K562 (cell line): ENCODE results near the gene PDE1A. TPM values are rescaled to one million over a fixed set of nuclear protein-coding genes. Genes with fewer than 3 reads are reported as not detected.

ENCODE experiments used
- ATAC-seq: fragments of 200-7000 bp; cut with Tn5 transposase; 3 replicates; pipeline ENCODE4 v1.9.1; 2020; ENCODE audit warnings: moderate library complexity
- BruUV-seq: library from RNA; stranded (reverse); fragments of 400-500 nt; replicated peaks from 2 replicates; lab custom pipeline; 2021; lab: Mats Ljungman, UMichigan
- CTCF ChIA-PET: fragments of 300-600 bp; formaldehyde crosslinking; extraction: SDS; loops from one replicate; lab custom pipeline; 2021; ENCODE audit warnings: low intra/inter-chr PET ratio; lab: Yijun Ruan, JAX
- POLR2A ChIA-PET: fragments of 300-600, 350-650 bp; sonication (Branson Sonifier 250); formaldehyde crosslinking; extraction: SDS; loops from one replicate; lab custom pipeline; 2021; ENCODE audit warnings: antibody characterized with exemption, inconsistent platforms; lab: Yijun Ruan, JAX
- DNase-seq, 4 experiments: peaks; one replicate each; pipeline versions ENCODE4 v3.0.0 to v3.0.0-alpha.2; 2011 to 2018; ENCODE audit warnings: low spot score in 3 of 4, mixed read lengths in 3 of 4; ENCODE audit errors: extremely low read depth in 1 of 4
- FAIRE-seq: peaks from 2 replicates; lab custom pipeline; 2011; peaks lifted over from hg19 to GRCh38; lab: Jason Lieb, UNC
- H2AFZ ChIP-seq: 2 replicates; pipeline ENCODE4 v1.6.0; 2011; ENCODE audit warnings: low read depth, low read length, control low read depth, inconsistent platforms
- H3K27ac ChIP-seq: fragments of 200-600 bp; 3 replicates; pipeline ENCODE4 v1.8.0; 2011; ENCODE audit warnings: low read depth, mild to moderate bottlenecking, control low read depth, inconsistent platforms, low read length, moderate library complexity, mixed read lengths; ENCODE audit errors: extremely low read depth
- H3K27me3 ChIP-seq, 2 experiments: fragments of 300-600 bp in 1 of 2; 2 replicates in 1 of 2; 3 replicates in 1 of 2; pipeline versions ENCODE4 v1.6.0 to v1.8.0; 2011; ENCODE audit warnings: inconsistent platforms in 2 of 2, low read length in 2 of 2, mild to moderate bottlenecking in 1 of 2, mixed read lengths in 1 of 2, moderate library complexity in 1 of 2; ENCODE audit not compliant: control insufficient read depth in 2 of 2, insufficient read depth in 2 of 2
- H3K36me3 ChIP-seq: fragments of 300-600 bp; 3 replicates; pipeline ENCODE4 v1.8.0; 2011; ENCODE audit warnings: mild to moderate bottlenecking, low read length, inconsistent platforms; ENCODE audit not compliant: control insufficient read depth, insufficient read depth
- H3K4me1 ChIP-seq, 2 experiments: fragments of 200-600 bp in 1 of 2; replicated peaks in 1 of 2; 2 replicates in 1 of 2; 3 replicates in 1 of 2; pipeline versions ENCODE4 v1.5.1 to v1.8.0; 2011; ENCODE audit warnings: inconsistent platforms in 2 of 2, low read length in 2 of 2, mild to moderate bottlenecking in 1 of 2, mixed read lengths in 1 of 2, moderate library complexity in 1 of 2; ENCODE audit not compliant: control insufficient read depth in 2 of 2, insufficient read depth in 2 of 2
- H3K4me2 ChIP-seq: 2 replicates; pipeline ENCODE4 v1.6.1; 2011; ENCODE audit warnings: low read length, control low read depth, inconsistent platforms, mixed read lengths; ENCODE audit not compliant: insufficient read depth
- H3K4me3 ChIP-seq: fragments of 200-600 bp; sonication (generic), shearing (Covaris generic); 2 replicates; pipeline ENCODE4 v1.5.1; 2016; ENCODE audit warnings: control low read depth, inconsistent platforms
- H3K79me2 ChIP-seq: fragments of 200-600 bp; 3 replicates; pipeline ENCODE4 v1.8.0; 2011; ENCODE audit warnings: low read length, inconsistent platforms; ENCODE audit not compliant: control insufficient read depth, insufficient read depth
- H3K9ac ChIP-seq, 2 experiments: 2 replicates each; pipeline versions ENCODE4 v1.6.0 to v1.6.1; 2011; ENCODE audit warnings: low read depth in 2 of 2, low read length in 2 of 2, control low read depth in 1 of 2, inconsistent platforms in 1 of 2, mild to moderate bottlenecking in 1 of 2, mixed read lengths in 1 of 2; ENCODE audit not compliant: insufficient read depth in 1 of 2
- H3K9me1 ChIP-seq: one replicate; pipeline ENCODE4 v1.6.0; 2011; ENCODE audit warnings: inconsistent platforms, mild to moderate bottlenecking, low read length, moderate library complexity; ENCODE audit not compliant: control insufficient read depth, insufficient read depth
- H3K9me3 ChIP-seq: replicated peaks from 2 replicates; pipeline ENCODE4 v1.5.1; 2011; ENCODE audit warnings: low read depth, low read length, inconsistent platforms; ENCODE audit not compliant: control insufficient read depth, insufficient read depth
- H4K20me1 ChIP-seq: replicated peaks from 2 replicates; pipeline ENCODE4 v1.6.1; 2011; ENCODE audit warnings: low read length, inconsistent platforms, mixed read lengths; ENCODE audit not compliant: control insufficient read depth, insufficient read depth
- CBX5 ChIP-seq: IDR thresholded peaks from 2 replicates; pipeline ENCODE4 v1.6.1; 2014; ENCODE audit warnings: low read depth, borderline replicate concordance
- EP400 ChIP-seq: fragments of 450-650 bp; IDR thresholded peaks from 2 replicates; pipeline ENCODE4 v1.6.1; 2017; ENCODE audit warnings: antibody characterized with exemption, mild to moderate bottlenecking, moderate library complexity
- NFIC ChIP-seq: fragments of 450-650 bp; IDR thresholded peaks from 2 replicates; pipeline ENCODE4 v1.6.1; 2017; ENCODE audit warnings: mild to moderate bottlenecking, inconsistent platforms
- NFIX ChIP-seq: fragments of 250-450 bp; sonication (Bioruptor Pico); IDR thresholded peaks from 2 replicates; pipeline ENCODE4 v1.4.0; 2020; ENCODE audit warnings: low read depth, mild to moderate bottlenecking, moderate library complexity
- NFYB ChIP-seq: IDR thresholded peaks from 2 replicates; pipeline ENCODE4 v1.6.1; 2011; ENCODE audit warnings: mild to moderate bottlenecking, moderate library complexity; ENCODE audit not compliant: insufficient read length; ENCODE audit errors: extremely low read depth
- OTX1 ChIP-seq: fragments of 450-650 bp; formaldehyde crosslinking; IDR thresholded peaks from 2 replicates; pipeline ENCODE4 v1.4.0; 2022; ENCODE audit warnings: mild to moderate bottlenecking
- SP2 ChIP-seq: IDR thresholded peaks from 2 replicates; pipeline ENCODE4 v1.6.1; 2011; ENCODE audit warnings: mild to moderate bottlenecking, low read depth, low read length, moderate library complexity; ENCODE audit not compliant: poor library complexity, severe bottlenecking; ENCODE audit errors: extremely low read depth
- XRCC4 ChIP-seq: IDR thresholded peaks from one replicate; pipeline ENCODE4 v1.6.1; 2011; ENCODE audit not compliant: insufficient read depth, insufficient read length; ENCODE audit errors: extremely low read depth
- ZNF184 ChIP-seq: sonication (generic); formaldehyde crosslinking; IDR thresholded peaks from 2 replicates; pipeline ENCODE4 v1.5.0; 2020; ENCODE audit warnings: missing genetic modification reagents
- ZNF583 ChIP-seq: fragments of 250-450 bp; sonication (Bioruptor Pico); IDR thresholded peaks from 2 replicates; pipeline ENCODE4 v1.4.0; 2020
- WGBS: fragments of 100-300 bp; shearing (Covaris generic); methylation state at CpG from one replicate; pipeline ENCODE4 v1.1.6; 2016; ENCODE audit warnings: low coverage, mixed read lengths; ENCODE audit not compliant: insufficient coverage; ENCODE audit errors: missing lambda C conversion rate; 5-methylcytosine and 5-hydroxymethylcytosine counted together
- in situ Hi-C: fragments of 300-500 bp; cut with MboI; formaldehyde crosslinking; loops from 4 replicates; pipeline ENCODE4 v1.15.0; 2018; ENCODE audit warnings: inconsistent platforms, mixed read lengths
- intact Hi-C: fragments of 100-400 bp; cut with micrococcal nuclease; formaldehyde crosslinking; loops from 2 replicates; pipeline ENCODE4 v1.14.2; 2022
- polyA plus RNA-seq, 8 experiments: library from polyadenylated mRNA; depleted of rRNA in 4 of 8; stranded (reverse) in 5 of 8; unstranded in 3 of 8; fragments of >200 nt; fragmentation: Nextera tagmentation in 2 of 8; fragmentation: Illumina TruSeq in 1 of 8; extraction: Ambion mirVana in 2 of 8; extraction: Trizol in 1 of 8; gene quantifications; 2 replicates each; pipeline versions ENCODE4 v1.2.1 to v1.2.3, GENCODE V29; 2011 to 2014; ENCODE audit warnings: inconsistent platforms in 1 of 8, missing spikeins in 1 of 8
- total RNA-seq, 7 experiments: library from RNA; depleted of rRNA in 6 of 7; stranded (reverse); fragments of >200 nt in 6 of 7; fragmentation: Illumina TruSeq in 2 of 7; extraction: Trizol in 2 of 7; gene quantifications; 2 replicates each; pipeline versions ENCODE4 v1.2.1 to v1.2.3, GENCODE V29; 2011 to 2021; ENCODE audit warnings: low replicate concordance in 1 of 7
- TF ChIP-seq, protein P1 (sequence below): fragments of 450-650 bp; IDR thresholded peaks from 2 replicates; pipeline ENCODE4 v1.6.1; 2016; ENCODE audit warnings: low read depth, mild to moderate bottlenecking, moderate library complexity
- TF ChIP-seq, protein P2 (sequence below): IDR thresholded peaks from 2 replicates; pipeline ENCODE4 v1.6.1; 2011; ENCODE audit warnings: borderline replicate concordance, low read depth, mild to moderate bottlenecking, moderate library complexity, low read length; ENCODE audit not compliant: insufficient read depth, poor library complexity, severe bottlenecking

PDE1A gene
- total and polyA plus RNA-seq, 9 of the 15 experiments (the other 6 are each of a cell fraction or from before 2014, with no cell fraction given) = 0.14 to 0.91 (median 0.32) TPM

DNA sequence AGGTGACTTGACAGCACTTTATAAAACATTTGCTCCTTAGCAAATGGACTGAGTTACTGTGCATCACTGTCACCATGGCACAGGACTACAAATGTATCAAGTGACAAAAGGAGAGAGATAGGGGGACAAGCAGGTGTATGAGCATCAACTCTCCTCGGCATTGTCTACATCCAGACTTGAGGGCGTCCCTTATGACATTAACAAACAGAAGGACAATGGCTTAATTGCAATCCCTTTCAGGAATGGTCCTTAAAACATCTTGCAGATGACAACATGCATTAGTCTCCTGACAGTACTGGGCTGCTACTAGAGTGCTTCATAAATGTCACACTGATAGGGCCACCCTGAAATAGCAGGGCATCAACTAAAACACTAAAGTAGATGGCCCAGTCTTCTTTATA lies 198.8 kb downstream of the PDE1A start:
- in situ Hi-C loops = no loop called here
- ChIA-PET POLR2A (no interaction called here), CTCF (no interaction called here)
- FAIRE-seq (no peak), DNase-seq (no peak), ATAC-seq (no peak)
- no peaks in the 10 kb centered on the region for H3K4me1 ChIP-seq
- 0% methylated on average over 2 of the region's 2 CpGs for whole genome bisulfite sequencing
- BruUV-seq = no TSS peak
- intact Hi-C loops = no loop called here
- no peak overlapping the region for H3K9ac ChIP-seq
- no peak overlapping the region for H3K4me2 ChIP-seq
- no peak overlapping the region for H3K27ac ChIP-seq
- no peak overlapping the region for H3K4me3 ChIP-seq
- H4K20me1 ChIP-seq = no peaks in the 10 kb centered on the region
- no peaks in the 10 kb centered on the region for H3K79me2 ChIP-seq
- TF ChIP-seq ZNF184 (CRISPR knock-in tag) (no peak), EP400 (no peak), ZNF583 (CRISPR knock-in tag) (no peak), NFYB (no peak), NFIX (CRISPR knock-in tag) (no peak), SP2 (no peak), XRCC4 (no peak), CBX5 (no peak), NFIC (no peak), OTX1 (CRISPR knock-in tag) (no peak)
- TF ChIP-seq, protein P1, sequence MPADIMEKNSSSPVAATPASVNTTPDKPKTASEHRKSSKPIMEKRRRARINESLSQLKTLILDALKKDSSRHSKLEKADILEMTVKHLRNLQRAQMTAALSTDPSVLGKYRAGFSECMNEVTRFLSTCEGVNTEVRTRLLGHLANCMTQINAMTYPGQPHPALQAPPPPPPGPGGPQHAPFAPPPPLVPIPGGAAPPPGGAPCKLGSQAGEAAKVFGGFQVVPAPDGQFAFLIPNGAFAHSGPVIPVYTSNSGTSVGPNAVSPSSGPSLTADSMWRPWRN = no peak
- TF ChIP-seq, protein P2, sequence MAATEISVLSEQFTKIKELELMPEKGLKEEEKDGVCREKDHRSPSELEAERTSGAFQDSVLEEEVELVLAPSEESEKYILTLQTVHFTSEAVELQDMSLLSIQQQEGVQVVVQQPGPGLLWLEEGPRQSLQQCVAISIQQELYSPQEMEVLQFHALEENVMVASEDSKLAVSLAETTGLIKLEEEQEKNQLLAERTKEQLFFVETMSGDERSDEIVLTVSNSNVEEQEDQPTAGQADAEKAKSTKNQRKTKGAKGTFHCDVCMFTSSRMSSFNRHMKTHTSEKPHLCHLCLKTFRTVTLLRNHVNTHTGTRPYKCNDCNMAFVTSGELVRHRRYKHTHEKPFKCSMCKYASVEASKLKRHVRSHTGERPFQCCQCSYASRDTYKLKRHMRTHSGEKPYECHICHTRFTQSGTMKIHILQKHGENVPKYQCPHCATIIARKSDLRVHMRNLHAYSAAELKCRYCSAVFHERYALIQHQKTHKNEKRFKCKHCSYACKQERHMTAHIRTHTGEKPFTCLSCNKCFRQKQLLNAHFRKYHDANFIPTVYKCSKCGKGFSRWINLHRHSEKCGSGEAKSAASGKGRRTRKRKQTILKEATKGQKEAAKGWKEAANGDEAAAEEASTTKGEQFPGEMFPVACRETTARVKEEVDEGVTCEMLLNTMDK = no peak
- H3K36me3 ChIP-seq = no peaks in the 10 kb centered on the region
- H3K9me3 ChIP-seq = no peaks in the 10 kb centered on the region
- no peaks in the 10 kb centered on the region for H3K9me1 ChIP-seq
- no peaks in the 10 kb centered on the region for H3K27me3 ChIP-seq
- H2AFZ ChIP-seq = no peak overlapping the region
